ENCODE results near the gene SMPD2. TPM values are rescaled to one million over a fixed set of nuclear protein-coding genes. Genes with fewer than 3 reads are reported as not detected.

The SMPD2 gene
- total and polyA plus RNA-seq, 9 of the 15 experiments (the other 6 are each of a cell fraction or from before 2014, with no cell fraction given), result 0.13 to 21.8 (median 18.3) TPM

DNA sequence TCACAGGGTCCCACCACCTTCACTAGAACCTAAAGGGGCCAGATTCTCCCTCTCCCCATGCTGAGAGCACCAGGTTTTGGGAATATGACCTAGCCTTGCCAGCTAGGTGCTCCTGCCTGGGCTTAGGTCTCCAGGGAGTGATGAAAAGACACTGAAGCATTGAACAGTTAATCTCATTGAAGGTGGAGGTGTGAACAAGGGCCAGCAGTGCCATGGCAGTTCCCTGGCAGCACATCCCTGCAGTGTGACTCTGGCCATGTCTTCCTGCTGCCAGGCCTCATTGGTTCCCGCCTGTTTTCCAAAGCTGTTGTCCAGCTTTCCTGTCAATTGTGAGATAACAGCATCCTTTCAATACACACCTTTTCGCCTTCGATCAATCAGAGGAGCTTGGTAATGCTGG, 11.0 kb upstream of the SMPD2 start:
- CTCF ChIA-PET (ENCODE audit: low intra/inter-chr PET ratio), result no interaction called here

More for the DNA sequence above, 11.0 kb upstream of the SMPD2 start:
- H3K27me3 ChIP-seq (ENCODE audit: control insufficient read depth in 2 of 2, insufficient read depth in 2 of 2, low read length in 2 of 2), result no peaks in the 10 kb centered on the region
- POLR2A ChIA-PET, result interaction anchor here (0.9 to 1.0 kb wide), 3 partner anchors 15 to 45 kb away, joined by 3 to 7 read pairs (median 6); no protein-coding TSS in a partner anchor
- no peak overlapping the region for H2AFZ ChIP-seq (ENCODE audit: low read depth, low read length)
- H3K9me3 ChIP-seq (replicated peaks; ENCODE audit: control insufficient read depth, insufficient read depth, low read depth, low read length), result no peaks in the 10 kb centered on the region
- H3K79me2 ChIP-seq (ENCODE audit: control insufficient read depth, insufficient read depth, low read length), result no peaks in the 10 kb centered on the region
- TF ChIP-seq HES1 (IDR thresholded peaks at IDR 0.05; ENCODE audit: low read depth) (no peak), NCOR1 (IDR thresholded peaks at IDR 0.05) (no peak), ZNF347 (CRISPR knock-in tag; IDR thresholded peaks at IDR 0.05; ENCODE audit: low read depth) (no peak), ZNF253 (CRISPR knock-in tag; conservative IDR thresholded peaks at IDR 0.05) (no peak), ZNF76 (CRISPR knock-in tag; IDR thresholded peaks at IDR 0.05; ENCODE audit: borderline replicate concordance) (no peak), ZNF589 (CRISPR knock-in tag; IDR thresholded peaks at IDR 0.05; ENCODE audit: low read depth) (no peak), MIER1 (IDR thresholded peaks at IDR 0.05; ENCODE audit: low read depth) (no peak), ZBTB1 (CRISPR knock-in tag; IDR thresholded peaks at IDR 0.05; ENCODE audit: borderline replicate concordance, low read depth) (no peak), KHSRP (IDR thresholded peaks at IDR 0.05) (no peak), JUND (IDR thresholded peaks at IDR 0.05; ENCODE audit: borderline replicate concordance, low read depth, low read length) (no peak), JUND (tag; IDR thresholded peaks at IDR 0.05; ENCODE audit: borderline replicate concordance, low read depth, low read length) (no peak), FOXK2 (conservative IDR thresholded peaks at IDR 0.05 in 1 of 2, IDR thresholded peaks at IDR 0.05 in 1 of 2; ENCODE audit: low read depth in 2 of 2) (no peak), ELF4 (CRISPR knock-in tag; IDR thresholded peaks at IDR 0.05) (no peak), TAF15 (IDR thresholded peaks at IDR 0.05; ENCODE audit: low read depth, low read length) (no peak), KDM5B (IDR thresholded peaks at IDR 0.05; ENCODE audit: insufficient replicate concordance, low read depth, low read length) (no peak), ZNF584 (CRISPR knock-in tag; IDR thresholded peaks at IDR 0.05; ENCODE audit: low read depth) (no peak), PHB2 (IDR thresholded peaks at IDR 0.05; ENCODE audit: low read depth) (no peak)
- TF ChIP-seq, protein P1, sequence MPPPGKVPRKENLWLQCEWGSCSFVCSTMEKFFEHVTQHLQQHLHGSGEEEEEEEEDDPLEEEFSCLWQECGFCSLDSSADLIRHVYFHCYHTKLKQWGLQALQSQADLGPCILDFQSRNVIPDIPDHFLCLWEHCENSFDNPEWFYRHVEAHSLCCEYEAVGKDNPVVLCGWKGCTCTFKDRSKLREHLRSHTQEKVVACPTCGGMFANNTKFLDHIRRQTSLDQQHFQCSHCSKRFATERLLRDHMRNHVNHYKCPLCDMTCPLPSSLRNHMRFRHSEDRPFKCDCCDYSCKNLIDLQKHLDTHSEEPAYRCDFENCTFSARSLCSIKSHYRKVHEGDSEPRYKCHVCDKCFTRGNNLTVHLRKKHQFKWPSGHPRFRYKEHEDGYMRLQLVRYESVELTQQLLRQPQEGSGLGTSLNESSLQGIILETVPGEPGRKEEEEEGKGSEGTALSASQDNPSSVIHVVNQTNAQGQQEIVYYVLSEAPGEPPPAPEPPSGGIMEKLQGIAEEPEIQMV (tag; conservative IDR thresholded peaks at IDR 0.05; ENCODE audit: low read depth), result no peak
- H3K4me1 ChIP-seq (replicated peaks in 1 of 2; ENCODE audit: control insufficient read depth in 2 of 2, insufficient read depth in 2 of 2, low read length in 2 of 2), result no peaks in the 10 kb centered on the region; a peak in 1 of 5 replicates
- no peaks in the 10 kb centered on the region for H3K36me3 ChIP-seq (ENCODE audit: control insufficient read depth, insufficient read depth, low read length)
- FAIRE-seq (no peak), DNase-seq (ENCODE audit: extremely low read depth in 1 of 4, low spot score in 3 of 4) (no peak), ATAC-seq (no peak)
- BruUV-seq (replicated peaks), result no TSS peak
- 60% methylated on average over 3 of the region's 3 CpGs for WGBS (ENCODE audit: insufficient coverage, low coverage, missing lambda C conversion rate)
- no peak overlapping the region for H3K4me3 ChIP-seq
- H4K20me1 ChIP-seq (replicated peaks; ENCODE audit: control insufficient read depth, insufficient read depth, low read length), result no peaks in the 10 kb centered on the region
- intact Hi-C loops (cut with micrococcal nuclease), result no loop called here
- no peak overlapping the region for H3K9ac ChIP-seq (ENCODE audit: insufficient read depth in 1 of 2, low read depth in 2 of 2, low read length in 2 of 2)
- H3K4me2 ChIP-seq (ENCODE audit: insufficient read depth, low read length), result no peak overlapping the region
- no peaks in the 10 kb centered on the region for H3K9me1 ChIP-seq (ENCODE audit: control insufficient read depth, insufficient read depth, low read length)
- no peak overlapping the region for H3K27ac ChIP-seq (ENCODE audit: extremely low read depth, low read depth, low read length)
- in situ Hi-C loops (cut with MboI), result no loop called here
